Eye (tissue), 1 donor: ENCODE measurements around the gene ABHD16B.
"Not testable (repeated sequence)": the region's sequence is repeated elsewhere in the genome, so short reads cannot be mapped to it uniquely, and the experiment has no call there.

Experiments used
- DNase-seq: peaks from one replicate; pipeline ENCODE4 v3.0.0-alpha.2; 2015

ABHD16B gene

DNA sequence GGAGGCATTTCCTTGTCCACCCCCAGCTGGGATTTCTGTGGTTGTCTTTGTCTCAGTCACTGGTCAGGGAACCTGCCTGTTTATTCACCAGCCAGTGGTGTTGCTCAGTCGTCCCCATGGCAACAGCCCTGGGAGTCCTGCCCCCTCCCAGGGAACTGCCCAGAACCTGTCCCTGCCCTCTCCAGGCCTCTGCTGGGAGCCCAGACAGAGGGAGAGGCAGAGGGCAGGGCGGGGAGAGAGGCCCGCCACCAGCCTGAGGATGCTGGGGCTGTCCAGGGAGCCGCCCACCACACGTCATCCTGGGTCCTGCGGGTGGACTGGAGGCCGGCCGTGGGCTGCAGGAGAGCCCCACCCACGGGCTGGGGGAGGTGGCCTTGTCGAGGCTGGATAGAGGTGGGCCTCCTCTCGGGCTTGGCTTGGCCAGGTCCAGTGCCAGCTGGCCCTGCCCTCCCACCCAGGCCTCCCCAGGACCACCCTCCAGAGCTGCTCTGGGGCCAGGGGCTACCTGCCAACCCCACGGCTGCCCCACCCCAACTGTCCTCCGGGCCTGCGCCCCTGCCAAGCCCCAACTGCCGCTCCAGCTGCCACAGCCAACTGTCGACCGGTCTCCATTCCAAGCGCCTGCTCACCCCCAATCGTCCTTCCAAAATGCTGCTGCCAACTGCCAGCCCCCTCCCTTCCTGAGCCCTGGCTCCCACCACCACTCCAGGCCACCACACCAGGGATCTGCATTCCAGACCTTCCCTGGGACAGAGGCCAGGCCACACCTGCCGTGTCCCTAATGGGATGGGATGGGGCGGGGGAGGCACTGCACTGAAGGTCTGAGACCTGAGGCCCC lies 26.1 kb upstream of the ABHD16B start:
- DNase-seq: peak; percentile 93

DNA sequence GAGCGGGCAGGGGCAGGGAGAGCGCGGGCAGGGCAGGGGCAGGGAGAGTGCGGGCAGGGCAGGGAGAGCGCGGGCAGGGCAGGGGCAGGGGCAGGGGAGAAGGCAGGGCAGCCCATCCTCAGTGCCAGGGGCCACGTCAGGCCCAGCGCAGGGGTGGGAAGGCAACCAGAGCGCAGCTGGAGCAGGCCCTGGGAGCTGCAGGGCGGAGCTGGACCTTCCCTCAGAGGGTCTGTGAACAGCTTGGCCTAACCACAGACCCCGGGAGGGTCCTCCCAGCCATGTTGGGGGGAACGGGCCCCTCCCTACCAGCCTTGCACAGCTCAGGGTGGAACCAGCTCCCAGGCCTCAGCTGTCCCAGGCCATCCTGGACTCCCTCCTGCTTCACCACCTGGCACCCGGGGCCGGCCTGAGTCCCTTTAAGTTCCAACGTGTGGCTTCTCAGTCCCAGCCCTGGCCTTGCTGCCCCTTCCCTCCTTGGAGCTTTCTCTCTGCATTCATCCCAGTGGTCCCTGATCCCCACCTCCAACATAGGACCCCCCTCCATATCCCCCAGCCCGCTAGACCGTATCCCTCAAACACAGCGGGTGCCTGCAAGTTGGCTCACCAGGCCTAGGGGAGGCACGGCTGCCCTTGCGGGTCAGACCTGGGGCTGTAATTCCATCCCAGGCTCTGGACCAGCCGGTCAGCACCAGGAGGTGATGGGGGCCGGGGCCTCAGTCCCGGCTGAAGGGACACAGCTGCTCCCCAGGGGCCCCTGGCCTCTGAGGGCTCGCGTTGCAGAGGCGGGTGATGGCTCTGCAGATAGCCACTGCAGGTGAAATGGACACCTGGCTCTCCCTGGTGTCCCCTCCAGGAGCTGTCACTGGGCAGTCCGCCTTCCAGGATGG lies 24.6 kb upstream of the ABHD16B start:
- no peak for DNase-seq

DNA sequence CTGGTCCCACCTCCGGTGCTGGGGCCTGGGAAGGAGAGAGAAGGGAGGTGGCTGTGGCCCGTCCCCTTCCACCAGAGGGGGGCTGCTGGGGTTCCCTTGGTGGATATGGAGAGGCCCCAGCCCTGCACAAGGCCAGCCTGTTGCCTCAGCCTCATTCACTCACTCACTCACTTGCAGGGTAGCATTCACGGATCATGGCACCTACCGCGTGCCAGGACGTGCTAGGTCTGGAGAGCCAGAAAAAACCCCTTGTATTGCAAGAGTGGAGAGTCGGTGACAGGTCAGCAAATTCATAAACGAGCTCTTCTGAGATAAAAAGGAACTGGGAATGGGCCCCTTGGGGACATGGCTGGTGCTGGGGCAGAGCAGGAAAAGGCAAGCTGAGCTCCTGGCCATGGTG lies 23.8 kb upstream of the ABHD16B start:
- no peak for DNase-seq

DNA sequence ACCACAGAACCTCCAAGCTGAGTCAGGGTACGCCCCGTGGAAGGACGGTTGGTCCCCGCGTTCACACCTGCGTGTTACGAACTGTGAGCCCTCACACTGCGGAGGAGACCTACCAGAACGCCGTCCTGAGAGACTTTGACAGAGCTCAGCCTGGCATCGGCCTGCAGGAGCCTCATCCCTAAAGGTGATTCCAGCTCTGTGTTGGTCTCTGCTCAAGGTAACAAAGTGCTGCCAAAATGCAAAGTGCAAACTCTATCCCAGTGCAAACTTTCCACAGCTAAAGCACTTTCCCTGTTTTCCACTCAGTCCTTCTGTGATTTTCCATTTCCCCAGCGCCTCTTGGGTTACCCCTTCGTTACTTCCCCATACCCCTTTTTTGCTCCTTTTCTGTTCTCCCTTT lies 21.7 kb upstream of the ABHD16B start:
- no peak for DNase-seq

DNA sequence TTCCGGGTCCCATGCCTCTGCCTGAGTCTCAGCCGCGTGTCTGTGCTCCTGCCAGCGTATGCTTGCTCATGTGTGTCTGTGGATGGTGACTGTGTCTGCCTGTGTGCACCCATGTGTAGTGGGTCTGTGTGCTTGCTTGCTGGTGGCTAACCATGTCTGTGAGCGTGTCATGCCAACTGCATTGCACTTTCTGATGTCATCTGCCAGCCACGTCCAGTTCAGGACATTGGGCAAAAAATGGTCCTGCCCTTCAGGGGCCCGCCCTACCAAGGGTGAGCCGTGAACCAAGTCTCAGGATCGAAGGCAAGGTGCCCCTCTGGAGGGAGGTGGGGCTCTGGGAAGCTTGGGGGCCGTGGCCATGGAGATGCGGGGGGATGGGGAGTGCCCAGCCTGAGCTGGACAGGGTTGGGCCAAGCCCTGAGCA lies 20.9 kb upstream of the ABHD16B start:
- no peak for DNase-seq

DNA sequence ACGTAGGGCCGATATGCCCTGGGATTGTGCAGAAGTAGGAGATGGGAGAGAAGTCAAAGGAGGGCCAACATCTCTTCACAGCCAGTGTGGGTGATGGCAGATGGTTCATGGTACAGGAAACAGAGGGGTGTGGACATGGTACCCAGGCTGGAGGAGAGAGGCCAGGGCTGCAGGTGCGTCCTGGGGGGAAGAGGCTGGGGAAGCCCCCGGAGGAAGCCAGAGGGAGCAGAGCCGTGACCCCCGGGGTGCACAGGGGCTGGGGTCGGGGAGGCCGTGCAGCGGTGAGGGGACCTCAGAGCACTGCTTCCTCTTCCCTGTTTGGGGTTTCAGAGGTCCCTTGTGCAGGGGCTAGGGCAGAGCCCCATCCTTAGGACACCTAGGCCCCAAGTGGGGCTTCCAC lies 19.0 kb upstream of the ABHD16B start:
- no peak for DNase-seq

DNA sequence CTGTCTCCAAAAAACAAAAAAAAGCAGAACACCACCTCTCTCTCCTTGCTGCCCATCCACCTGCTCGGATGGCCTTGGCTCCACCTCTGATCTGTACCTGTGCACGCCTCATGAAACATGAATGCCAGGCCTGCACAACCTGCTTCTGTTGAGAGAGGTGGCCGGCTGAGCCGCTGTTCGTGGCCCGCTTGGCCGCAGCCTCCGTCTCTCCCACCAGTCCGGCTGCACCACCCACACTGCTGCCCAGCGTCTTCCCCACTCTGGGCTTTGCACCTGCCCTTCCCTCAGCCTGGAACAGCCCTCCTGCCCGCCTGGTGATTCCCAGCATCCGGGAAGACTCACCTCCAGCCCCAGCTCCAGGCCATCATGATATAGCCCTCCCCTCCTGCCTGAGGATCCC lies 18.1 kb upstream of the ABHD16B start:
- DNase-seq: no peak

DNA sequence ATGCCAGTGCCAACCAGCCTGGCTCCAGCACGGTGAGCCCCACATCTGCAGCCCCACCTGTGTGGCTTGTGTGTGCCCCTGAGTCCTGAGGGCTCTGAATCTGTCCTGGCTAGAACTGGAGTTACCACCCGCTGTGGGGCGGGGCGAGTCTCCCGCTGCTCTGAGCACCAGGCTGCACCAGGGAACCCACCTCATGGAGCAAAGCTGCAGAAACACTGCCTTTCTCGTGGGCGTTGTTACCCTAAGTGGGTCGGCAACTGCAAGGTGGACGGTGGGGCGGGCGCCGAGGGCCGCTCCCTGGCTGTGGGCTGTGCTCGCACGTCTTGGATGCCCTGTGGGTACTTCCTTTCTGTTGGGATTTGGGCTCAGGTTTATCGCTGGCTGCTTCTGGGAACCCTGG lies 17.5 kb upstream of the ABHD16B start:
- DNase-seq: no peak

DNA sequence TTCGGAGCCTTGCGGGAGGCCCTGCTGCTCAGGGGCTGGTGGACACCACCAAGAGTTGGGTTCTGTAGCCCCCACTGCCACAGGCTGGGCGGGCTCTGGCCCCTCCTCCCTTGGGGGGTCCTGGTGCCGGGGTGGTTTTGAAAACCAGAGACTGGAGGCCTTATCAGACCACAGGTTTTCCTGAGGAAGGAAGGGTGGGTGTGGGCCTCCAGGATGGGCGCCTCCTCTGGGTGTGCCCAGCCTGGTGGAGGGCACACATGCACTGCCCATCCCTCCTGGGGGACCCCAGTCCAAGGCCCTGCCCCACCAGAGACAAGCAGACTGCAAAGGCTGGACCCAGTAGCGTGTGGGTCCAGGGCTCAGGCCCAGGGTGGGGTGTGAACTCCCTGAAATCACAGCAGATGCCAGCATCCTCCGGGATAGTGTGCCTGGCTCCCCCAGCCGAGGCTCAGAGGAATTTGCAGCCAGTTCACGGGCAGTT lies 16.7 kb upstream of the ABHD16B start:
- no peak for DNase-seq

DNA sequence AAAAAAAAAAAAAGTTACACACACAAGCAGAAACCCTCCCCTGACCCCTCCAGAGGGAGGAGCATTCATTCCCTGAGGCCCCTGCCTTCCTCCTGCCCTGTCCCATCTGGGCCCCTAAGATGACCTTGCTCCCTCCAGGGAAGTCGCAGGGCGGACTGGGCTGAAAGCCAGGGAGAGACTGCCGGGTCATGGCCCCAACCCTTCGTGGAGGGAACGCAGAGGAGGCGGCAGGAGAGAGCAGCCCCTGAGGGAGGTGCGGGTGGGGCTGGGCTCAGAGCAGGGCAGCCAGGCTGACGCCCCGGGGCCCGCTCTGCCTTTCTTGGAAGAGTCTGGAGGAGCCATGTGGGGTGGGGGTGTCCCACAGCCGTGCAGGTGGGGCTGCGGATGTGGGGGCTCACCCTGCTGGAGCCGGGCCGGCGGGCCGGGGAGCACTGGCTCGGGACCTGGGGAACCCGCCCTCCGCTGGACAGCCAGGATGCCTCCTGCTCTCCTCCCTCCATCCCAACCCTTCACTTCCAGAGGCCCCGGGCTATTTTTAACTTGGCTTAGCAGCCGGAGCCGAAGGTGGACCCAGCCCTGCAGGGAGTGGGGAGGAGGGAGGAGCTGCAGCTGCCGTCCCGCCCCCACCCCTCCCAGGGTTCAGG lies 15.0 kb upstream of the ABHD16B start:
- DNase-seq: peak; percentile 75

DNA sequence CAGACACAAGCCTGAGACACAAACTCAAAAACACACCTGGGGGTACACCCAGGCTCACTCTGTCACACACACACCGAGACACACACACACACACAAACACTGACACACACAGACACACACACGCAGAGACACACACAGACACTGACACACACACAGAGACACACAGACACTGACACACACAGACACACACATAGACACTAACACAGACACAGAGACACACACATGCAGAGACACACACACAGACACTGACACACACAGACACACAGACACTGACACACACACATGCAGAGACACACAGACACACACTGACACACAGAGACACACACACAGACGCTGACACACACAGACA lies 14.4 kb upstream of the ABHD16B start:
- no peak for DNase-seq

DNA sequence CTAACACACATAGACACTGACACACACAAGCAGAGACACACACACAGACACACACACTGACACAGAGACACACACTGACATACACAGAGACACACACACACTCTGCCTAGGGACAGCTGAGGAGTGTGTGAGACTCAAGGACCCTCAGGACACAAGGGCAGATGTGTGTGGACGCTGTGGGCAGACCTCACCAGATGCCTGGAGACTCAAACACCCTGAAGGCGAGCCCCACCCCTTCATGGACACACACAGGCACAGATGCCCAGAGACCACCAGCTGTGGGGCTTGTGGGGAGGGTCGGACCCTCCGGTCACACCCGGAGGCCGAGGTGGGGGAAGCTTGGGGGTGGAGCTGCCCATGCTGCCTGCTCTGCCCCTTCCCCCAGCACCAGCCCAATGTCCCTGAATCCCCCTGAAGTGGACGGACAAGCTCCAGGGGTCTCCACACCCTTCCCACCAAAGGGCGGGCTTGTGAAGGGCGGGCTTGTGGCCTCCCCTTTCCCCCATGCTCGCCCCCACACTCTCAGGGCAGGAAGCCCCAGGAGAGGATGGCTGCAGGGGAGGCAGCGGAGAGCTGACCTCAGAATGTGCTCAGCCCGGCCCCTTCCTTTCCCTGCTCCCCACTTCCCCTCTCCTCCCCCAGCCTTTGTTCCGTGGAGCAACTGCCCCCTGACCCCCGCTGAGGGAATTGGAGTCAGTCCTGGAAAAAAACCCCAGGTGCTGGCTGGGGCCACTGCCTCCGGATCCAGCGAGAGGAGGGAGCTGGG lies 13.9 kb upstream of the ABHD16B start:
- peak; percentile 68 for DNase-seq

DNA sequence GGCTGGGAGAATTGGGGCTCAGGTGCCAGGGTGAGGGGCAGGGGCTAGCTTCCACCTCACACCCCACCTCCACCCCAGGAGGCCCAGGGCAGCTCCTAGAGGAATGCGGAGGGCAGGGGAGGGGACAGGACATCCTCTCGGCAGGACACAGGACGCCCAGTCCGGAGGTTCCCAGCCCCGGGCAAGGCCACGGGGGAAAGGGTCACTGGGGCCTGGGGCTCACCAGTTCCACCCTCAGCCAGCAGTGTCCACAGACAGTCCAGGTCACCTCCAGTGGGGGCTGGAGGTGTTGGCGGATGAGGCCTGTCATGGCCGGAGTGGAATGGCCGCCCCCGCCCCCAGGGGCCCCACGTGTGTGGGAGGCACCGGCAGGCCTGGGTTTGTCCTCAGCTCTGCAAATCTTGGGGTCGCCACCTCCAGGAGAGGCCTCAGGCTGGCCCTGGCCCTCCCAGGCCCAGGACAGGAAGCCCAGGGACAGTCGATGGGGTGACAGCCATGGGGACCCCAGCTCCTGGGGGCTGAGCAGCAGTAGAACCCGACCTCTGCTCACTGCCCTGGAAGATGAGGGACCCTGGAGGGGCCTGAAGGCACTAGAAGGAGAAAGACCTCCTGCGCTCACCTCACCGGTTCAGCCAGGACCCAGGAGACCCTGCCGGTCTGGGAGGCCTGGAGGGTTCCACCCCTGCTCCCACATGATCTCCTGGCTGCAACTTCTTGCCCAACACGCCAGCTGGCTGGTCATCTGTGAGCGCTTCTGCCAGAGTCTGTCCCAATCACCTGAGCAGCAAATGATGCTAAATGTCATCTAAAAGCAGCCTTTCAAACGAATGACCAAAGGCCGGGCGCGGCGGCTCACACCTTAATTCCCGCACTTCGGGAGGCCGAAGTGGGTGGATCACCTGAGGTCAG lies 13.0 kb upstream of the ABHD16B start:
- DNase-seq: no peak

DNA sequence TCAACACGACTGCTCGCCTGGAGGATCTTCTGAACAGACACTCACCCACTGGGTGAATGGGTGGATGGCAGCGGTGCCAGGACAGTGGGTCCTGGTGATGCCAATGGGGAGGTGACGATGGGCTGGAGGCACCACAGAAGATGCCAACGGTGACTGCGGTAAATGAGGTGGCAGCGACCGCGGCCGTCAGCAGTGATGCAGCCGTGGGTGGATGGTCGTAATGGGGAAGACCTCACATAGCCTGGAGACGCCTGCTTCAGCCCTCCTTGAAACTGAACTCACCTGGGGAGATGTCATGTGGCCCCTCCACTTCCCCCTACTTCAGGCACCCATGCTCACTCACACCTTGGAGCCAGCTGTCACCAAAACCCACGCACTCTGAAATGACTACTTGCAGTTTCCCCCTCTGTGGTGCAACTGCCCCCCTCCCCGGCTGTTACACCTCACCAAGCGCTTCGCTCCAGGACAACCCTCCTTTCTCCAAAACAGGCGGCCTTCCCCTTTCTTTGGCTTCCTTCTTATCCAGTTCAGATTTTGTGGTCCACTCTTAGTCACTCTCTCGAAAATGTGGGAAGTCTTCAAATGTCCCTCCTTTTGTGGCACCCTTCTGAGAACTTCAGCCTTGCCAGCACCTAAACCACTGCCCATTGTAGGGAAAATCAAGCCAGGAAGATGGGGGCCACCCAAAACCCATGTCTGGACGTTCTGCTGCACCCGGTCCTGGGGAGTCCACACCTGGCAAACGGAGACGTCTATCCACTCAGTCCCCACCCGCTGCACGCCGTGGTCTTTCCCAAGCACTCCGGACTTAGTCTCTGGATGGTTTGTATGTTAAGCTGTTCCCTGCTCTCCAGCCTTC lies 10.4 kb upstream of the ABHD16B start:
- no peak for DNase-seq

DNA sequence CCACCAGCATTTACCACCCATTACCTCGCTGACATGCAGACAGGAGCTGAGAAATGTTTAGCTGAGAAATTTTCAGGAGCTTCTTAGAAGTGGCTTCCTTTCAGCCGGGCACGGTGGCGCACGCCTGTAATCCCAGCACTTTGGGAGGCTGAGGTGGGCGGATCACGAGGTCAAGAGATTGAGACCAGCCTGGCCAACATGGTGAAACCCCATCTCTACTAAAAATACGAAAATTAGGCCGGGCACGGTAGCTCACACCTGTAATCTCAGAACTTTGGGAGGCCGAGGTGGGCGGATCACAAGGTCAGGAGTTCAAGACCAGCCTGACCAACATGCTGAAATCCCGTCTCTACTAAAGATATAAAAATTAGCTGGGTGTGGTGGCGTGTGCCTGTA lies 9.8 kb upstream of the ABHD16B start:
- DNase-seq: not testable (repeated sequence)

DNA sequence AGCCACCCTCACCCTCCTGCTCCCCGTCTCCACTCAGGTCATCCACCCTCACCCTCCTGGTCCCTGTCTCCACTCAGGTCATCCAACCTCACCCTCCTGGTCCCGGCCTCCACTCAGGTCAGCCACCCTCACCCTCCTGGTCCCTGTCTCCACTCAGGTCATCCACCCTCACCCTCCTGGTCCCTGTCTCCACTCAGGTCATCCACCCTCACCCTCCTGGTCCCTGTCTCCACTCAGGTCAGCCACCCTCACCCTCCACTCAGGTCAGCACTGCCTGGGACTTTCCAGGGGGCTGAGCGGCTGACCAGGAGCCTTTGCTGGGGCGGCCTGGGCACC lies 7.6 kb upstream of the ABHD16B start:
- not testable (repeated sequence) for DNase-seq

DNA sequence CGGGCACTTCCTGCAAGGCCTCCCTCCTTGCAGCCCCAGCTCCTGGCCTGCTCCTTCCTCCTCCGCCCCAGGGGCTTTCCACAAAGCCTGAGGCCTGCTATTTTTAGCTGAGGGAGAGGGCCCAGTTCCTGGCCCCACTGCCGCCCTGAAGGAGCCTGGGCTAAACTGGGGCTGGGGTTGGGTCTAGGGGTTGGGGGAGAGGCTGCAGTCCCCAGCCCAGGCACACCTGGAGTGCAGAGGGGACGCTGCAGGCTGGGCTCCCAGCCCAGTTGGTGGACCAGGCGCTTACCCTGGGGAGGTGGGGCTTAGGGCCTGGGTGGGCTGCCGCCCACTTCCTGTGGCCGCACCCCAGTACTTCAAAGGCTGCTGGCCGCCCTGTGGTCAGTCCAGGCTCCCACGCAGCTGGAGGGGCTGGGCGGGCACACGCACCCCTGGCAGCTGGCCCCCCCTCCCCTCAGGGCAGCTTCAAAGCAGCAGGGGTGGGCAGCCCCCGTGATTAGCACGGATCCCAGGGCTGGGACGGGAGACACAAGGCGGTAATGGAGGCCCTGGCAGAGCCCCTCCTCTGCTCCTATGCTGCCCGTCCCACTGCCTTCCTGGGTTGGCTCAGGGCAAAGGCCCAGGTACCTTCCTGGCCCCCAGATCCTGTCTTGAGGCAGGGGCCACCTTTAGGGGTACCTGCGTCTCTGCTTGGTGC lies 7.1 kb upstream of the ABHD16B start:
- DNase-seq: no peak

DNA sequence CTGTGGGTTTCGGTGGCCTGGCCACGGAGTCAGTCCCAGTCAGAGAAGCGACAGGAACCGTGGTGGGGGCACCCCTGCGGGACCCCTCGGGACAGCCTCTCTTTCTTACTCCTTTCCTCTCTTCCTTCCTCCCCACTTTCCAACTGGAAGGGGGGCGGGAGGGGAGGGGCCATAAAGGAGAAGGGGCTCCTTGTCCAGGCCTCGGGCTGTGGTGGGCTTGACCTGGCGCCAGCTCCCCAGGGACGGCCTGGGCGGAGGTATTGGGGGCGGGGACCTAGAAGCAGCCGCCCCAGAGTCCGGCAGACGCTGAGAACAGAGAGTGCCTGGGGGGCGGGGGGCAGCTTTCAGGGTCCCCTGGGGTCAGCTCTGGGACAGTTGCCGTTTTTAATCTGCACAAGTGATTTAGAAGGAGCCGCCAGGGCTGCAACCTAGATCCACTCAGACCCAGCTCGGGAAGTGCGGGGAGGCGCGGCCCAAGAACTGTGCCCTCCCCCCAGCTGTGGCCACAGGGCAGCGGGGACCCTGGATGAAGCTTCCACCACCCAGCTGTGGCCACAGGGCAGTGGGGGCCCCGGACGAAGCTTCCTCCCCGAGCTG lies 6.4 kb upstream of the ABHD16B start:
- peak; percentile 56 for DNase-seq

DNA sequence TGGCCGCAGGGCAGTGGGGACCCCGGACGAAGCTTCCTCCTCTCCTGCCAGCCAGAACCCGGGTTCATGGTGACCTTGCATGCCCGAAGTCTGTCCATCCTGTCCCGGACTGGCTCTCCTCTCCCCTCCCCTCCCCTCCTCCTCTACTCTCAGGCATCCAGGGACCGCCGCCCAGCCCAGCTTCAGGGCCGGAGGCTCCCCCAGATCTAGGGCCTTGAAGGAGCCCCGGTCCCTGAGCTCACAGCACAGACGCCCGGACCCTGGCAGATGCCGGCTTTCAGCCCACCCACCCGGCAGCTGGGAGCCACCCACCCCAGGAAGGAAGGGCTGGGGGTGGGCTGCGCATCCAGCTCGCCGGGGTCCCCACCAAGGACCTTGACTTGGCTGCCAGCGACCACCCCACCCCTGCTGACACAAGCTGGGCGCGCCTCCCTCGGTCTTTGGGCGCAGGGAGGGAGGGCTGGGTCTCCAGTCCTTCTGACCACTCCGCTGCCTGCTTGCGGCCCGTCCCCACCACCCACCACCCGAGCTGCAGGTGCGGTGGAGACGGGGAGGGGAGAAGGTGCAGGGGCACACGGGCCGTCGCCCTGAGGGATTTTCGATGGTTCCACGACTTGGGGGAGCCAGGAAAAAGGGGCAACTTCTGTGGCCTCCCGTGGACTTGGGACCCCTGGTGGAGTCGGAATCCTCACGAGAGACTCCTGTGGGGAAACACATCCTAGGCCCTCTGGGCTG lies 5.8 kb upstream of the ABHD16B start:
- peak; percentile 53 for DNase-seq
